Hematopoietic multipotent progenitor cell treated with erythropoietin and hydrocortisone succinate and interleukin-3 and kit ligand, for 17 days (in vitro differentiated cells): ENCODE results near the gene DIP2C.
"Not testable (repeated sequence)": the region's sequence is repeated elsewhere in the genome, so short reads cannot be mapped to it uniquely, and the experiment has no call there.

Experiments used
- DNase-seq: peaks from one replicate; pipeline ENCODE4 v3.0.0-alpha.2; 2015; ENCODE audit warnings: low spot score

The DIP2C gene, protein sequence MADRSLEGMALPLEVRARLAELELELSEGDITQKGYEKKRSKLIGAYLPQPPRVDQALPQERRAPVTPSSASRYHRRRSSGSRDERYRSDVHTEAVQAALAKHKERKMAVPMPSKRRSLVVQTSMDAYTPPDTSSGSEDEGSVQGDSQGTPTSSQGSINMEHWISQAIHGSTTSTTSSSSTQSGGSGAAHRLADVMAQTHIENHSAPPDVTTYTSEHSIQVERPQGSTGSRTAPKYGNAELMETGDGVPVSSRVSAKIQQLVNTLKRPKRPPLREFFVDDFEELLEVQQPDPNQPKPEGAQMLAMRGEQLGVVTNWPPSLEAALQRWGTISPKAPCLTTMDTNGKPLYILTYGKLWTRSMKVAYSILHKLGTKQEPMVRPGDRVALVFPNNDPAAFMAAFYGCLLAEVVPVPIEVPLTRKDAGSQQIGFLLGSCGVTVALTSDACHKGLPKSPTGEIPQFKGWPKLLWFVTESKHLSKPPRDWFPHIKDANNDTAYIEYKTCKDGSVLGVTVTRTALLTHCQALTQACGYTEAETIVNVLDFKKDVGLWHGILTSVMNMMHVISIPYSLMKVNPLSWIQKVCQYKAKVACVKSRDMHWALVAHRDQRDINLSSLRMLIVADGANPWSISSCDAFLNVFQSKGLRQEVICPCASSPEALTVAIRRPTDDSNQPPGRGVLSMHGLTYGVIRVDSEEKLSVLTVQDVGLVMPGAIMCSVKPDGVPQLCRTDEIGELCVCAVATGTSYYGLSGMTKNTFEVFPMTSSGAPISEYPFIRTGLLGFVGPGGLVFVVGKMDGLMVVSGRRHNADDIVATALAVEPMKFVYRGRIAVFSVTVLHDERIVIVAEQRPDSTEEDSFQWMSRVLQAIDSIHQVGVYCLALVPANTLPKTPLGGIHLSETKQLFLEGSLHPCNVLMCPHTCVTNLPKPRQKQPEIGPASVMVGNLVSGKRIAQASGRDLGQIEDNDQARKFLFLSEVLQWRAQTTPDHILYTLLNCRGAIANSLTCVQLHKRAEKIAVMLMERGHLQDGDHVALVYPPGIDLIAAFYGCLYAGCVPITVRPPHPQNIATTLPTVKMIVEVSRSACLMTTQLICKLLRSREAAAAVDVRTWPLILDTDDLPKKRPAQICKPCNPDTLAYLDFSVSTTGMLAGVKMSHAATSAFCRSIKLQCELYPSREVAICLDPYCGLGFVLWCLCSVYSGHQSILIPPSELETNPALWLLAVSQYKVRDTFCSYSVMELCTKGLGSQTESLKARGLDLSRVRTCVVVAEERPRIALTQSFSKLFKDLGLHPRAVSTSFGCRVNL (N-terminal part only)

DNA sequence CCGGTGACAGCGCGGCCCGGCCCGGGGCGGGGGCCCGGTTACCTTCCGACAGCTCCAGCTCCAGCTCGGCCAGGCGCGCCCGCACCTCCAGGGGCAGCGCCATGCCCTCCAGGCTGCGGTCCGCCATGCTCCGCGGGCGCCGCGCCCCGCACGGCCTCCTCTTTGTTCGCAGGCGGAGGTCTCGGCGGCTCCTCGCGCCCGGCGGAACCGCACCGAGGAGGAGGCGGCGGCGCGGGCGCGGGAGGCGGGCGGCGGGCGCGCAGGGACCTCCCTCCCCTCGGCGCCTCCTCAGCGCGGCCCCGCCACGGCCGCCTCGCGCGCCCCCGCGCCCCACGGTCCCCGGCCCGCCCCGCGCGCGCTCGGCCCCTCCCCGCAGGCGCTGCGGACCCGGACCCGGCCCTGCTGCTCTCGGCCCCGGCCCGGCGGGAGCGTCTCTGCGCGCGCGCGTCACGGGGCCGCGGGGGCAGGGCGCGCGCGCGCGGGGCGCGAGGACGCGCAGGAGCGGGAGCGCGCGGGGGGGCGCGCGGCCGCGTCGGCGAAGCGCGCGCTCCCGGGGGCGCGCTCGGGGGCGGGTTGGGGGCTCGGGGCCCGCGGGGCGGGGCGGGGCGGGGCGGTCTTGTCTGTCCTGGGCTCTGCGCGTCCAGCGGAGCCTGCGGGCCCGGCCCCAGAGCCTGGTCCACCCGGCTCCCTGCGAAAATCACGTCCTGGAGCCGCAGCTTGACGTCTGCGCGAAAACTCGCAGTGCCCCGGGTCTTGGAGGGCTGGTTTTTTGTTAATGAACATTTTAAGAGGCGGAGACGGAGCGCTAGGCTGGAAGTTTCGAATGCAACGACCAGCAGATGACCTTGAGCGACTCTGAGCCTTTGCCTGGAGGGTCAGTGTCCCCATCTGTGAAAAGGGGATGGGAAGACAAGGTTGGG is at the start of gene DIP2C:
TSS of gene DIP2C (minus strand) at position 217 of the 920 bp plus-strand sequence. CDS start at position 127, 90 bp downstream.
- DNase-seq, result no peak

DNA sequence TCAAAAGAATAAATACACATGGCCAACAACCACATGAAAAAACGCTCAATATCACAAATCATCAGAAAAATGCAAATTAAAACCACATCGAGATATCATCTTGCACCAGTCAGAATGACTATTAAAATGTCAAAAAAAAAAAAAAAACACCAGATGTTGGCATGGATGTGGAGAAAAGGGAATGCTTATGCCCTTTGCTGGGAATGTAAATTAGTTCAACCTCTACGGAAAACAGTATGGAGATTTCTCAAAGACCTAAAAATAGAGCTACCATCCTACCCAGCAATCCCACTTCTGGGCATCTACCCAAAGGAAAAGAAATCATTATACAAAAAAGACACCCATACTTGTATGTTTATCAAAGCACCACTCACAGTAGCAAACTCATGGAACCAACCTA is 45.0 kb upstream of the DIP2C start:
- DNase-seq, result no peak

DNA sequence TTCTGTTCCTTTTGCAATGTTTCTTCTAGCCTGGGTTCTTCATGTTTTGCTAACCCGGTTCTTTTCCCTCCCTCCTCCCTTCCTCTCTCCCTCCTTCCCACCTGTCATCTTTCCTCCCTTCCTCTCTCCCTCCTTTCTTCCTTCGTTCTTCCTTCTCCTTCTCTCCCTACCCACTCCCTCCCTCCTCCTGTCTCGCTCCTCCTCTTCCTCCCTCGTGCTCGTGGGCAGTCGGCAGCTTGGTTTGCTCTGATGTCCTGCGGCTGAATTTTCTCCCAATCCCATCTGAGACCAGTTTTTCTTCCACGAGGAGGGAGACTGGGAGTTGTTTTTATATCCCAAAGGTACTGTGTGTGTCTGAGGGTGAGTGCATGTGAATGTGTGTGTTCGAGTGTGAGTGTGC is 43.6 kb upstream of the DIP2C start:
- DNase-seq, result no peak

DNA sequence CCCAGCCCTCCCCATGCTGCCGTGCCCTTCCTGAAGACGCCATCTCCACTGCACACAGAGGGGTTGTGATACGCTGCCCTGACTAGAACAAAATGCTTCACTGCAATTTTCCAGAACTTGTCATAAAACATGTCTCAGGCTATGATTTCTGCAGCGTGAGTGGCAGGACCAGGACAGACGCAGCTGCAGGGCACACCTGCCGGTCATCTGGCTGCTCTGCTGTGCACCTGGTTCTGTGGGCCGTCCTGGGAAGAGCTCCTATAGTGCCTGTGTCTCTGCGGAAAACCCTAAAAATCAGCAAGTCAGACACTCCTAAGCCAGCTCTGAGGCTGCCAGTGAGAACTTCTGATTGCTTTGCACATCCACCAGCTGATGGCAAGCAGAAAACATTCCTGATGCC is 39.7 kb upstream of the DIP2C start:
- DNase-seq, result no peak

DNA sequence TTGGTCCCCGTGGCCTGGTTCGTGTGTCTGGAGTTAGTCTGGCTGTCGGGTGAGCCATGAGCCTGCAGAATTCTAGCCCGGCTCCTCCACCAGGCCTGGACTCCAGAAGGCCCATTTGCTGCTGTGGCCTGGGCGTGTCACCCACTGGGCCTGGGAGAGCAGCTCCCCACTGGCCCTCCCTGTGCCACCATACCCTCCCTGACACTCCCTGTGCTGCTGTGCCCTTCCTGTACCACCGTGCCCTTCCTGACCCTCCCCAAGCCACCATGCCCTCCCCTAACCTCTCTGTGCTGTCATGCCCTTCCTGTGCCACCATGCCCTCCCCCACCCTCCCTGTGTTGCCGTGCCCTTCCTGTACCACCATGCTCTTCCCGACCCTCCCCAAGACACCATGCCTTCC is 39.1 kb upstream of the DIP2C start:
- no peak for DNase-seq

DNA sequence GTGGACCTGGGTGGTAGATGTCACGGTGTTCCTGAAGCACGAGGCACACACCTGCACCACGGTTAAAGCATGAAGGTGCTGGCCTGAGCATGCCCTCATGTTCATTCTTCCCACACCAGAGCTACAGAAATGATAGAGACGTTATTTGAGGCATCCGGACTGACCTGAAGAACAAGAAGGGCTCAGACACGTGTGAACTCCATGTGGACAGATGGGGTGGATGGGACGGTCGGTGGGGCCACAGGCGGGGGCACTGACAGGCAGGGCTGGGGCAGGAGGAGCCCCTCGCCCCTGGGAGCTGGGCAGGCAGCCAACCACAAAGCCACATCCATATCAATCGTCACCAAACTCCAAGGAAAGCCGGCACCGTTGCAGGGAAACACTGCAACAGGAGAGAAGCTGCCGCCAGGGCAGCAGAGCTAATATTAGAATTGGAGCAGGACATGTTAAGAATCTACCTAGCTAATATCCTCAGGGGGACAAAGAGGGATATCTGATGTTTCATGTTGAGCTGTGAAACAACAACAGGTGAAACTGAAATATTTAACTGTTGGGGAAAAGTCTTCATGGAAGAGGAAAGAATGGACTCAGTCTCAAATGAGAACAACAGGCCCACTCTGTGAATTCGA is 37.8 kb upstream of the DIP2C start:
- no peak for DNase-seq

DNA sequence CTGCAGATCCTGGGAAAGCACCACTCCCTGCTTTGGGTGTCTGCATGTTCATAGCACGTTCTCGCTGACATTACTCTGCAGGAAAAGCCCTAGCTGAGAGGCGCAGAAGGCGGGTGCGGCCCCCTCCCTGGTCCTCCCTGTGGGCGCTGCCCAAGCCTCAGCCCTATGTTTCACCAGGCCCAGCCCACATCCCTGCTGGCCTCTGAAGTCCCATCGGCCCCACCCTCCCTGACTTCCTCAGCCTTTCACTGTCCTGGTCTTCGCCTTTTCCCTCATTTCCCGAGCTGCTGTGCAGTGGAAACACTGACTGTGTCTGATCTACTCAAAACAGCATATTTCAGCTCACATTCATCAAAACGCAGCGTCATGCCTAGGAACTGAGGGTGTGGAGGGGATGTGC is 36.3 kb upstream of the DIP2C start:
- DNase-seq, result no peak

DNA sequence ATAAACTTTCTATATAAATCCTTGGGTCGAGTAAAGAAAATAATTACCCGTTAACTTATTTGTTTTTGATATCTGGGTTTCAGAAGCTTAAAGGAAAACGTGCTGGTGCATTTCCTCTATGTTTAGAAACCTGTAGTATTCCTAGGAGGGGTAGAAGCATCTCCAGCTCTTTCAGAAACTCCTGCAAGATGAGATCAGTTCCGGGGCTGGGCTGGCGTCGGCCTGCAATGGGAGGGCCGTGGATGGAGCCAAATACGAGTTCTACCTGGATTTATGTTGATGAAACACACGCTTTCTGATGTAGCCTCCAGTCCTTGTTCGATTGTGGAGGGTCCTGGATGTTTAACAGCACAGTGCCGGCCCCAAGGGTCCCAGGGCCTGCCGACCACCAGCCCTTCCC is 35.8 kb upstream of the DIP2C start:
- DNase-seq, result no peak

DNA sequence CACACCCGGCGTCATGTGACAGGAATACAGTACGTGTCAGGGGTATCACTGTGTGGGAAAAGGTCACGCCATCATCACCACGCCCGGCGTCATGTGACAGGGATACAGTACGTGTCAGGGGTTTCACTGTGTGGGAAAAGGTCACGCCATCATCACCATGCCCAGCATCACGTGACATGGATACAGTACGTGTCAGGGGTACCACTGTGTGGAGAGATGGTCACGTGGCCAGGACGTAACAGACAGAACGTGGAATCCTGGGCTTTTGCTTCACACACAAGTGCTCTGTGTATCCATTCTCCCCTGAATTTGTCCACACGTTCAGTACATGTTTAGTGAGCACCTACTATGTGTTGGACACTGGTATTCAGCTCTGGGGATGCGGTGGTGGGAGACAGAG is 34.5 kb upstream of the DIP2C start:
- DNase-seq, result no peak

DNA sequence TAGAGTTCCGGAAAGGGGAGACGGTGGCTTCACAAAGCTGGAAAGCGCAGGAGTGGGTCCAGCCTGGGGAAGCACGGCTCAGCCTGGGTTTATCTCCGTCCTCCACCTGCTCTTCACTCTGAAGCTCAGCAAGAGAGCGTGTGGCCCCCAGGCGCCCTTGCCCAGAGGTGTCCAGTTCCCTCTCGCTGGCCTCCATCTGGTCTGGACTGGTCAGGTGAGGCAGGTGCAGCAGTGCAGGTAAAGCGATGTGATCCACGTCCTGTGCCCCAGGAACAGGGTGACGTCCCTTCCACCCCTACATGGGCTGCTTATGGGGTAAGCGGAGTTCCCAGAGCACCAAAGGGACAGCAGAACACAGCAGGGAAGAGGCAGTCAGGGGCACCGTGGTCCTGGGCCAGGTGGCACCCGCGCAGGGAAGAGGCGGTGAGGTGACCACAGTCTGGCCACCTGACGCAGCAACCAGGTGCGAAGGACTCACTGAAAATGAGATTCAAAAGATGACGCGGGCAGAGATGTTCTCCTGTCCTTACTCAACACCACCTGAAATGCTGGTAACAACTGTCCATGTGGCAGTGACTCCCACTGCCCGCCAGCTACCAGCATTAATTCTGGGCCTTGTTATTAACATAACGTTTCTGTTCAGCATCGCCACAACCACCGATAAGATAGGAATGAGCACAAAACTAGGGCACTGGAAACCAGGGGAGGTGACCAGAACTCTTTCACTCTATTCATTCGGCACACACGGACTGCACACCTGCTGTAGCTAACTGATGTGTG is 33.0 kb upstream of the DIP2C start:
- no peak for DNase-seq

DNA sequence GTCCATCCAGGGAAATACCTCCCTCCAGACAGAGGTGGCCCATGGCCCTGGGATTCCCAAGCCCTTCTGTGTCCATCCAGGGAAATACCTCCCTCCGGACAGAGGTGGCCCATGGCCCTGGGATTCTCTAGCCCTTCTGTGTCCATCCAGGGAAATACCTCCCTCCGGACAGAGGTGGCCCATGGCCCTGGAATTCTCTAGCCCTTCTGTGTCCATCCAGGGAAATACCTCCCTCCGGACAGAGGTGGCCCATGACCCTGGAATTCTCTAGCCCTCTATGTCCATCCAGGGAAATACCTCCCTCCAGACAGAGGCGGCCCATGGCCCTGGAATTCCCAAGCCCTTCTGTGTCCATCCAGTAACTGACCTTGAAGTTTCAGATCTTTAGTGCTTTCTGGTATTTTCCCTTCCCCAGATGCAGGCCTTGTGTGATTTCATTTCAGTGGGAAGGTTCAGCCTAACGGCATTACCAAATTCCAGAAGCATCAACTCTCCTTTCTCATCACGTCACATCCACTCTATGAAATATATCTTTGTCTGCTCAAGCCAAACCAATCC is 28.8 kb upstream of the DIP2C start:
- no peak for DNase-seq

DNA sequence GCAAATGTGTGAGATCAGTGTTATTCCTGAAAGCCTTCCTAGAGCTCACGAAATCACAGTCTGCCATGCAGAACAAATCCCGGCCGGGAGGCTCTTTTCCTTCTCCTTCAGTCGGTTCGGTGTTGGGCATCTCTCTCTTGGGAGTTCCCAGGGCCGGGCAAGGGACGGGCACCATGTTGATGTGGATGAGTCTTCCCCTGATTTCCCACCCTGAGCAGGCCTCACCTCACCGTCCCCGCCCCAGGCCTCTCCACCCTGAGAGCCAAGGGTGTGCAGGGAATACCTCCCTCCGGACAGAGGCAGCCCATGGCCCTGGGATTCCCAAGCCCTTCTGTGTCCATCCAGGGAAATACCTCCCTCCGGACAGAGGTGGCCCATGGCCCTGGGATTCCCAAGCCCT is 28.0 kb upstream of the DIP2C start:
- no peak for DNase-seq

DNA sequence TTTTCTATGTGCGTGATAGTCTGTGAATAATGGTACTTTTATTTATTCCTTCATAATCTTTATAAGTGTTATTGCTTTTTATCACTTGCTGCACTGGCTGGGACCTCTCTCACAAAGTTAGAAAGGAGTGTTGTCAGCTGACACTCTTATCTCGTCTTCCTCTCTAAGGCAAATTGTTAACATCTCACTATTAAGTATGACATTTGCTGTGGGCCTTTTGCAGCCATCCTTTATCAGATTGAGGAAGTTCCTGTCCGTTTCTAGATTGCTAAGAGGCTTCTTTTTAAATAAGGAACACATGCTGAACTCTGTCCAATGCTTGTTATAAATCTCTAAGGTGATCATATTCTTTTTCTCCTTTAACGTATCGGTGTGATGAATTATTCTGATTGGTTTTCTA is 27.4 kb upstream of the DIP2C start:
- no peak for DNase-seq

DNA sequence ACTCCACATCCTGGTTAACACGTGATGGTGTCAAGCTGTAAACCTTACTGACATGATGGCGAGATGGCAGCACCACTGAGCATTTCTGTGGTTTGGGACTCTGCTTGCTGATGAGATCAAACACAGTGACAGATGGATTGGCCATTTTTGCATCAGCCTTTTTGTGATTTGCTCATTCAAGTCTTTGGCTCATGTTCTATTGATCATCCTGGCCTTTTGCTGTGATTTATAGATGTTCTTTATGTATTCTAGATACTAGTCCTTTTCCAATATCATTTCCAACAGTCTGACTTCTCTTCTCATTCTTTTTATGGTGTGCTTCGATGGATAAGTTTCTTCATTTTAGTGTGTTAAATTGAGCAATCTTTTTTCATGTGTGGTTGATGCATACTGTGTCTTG is 24.7 kb upstream of the DIP2C start:
- DNase-seq, result no peak

DNA sequence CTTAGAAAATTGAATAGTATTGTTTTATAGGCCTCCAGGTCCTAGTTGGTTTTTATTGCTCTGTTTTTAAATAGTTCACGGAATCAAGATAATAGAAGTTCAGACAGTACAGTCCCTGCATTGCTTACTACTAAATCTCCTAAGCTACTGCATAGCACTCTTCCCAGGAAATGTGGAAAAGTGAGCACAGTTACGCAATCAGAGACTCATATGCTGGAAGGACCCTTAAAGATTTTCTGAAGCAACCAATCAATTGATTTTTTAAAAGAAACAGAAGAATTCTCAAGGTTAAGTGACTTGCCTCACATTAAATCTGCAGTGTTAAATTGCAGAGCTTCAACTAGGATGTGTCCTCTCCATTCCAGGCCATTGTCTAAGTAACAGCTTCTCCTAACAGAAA is 23.1 kb upstream of the DIP2C start:
- DNase-seq, result no peak

DNA sequence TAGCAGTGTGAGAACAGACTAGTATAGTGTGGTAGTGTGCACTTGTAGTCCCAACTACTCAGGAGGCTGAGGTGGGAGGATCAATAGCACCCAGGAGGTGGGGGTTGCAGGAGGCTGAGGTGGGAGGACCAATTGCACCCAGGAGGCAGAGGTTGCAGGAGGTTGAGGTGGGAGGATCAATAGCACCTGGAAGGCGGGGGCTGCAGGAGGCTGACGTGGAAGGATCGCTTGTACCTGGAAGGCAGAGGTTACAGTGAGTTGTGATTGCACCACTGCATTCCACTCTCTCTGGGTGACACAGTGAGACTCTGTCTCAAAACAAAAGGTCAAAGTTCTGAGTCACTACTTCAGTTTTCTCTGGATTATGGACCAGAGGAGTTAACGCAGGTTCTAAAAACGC is 22.6 kb upstream of the DIP2C start:
- no peak for DNase-seq

DNA sequence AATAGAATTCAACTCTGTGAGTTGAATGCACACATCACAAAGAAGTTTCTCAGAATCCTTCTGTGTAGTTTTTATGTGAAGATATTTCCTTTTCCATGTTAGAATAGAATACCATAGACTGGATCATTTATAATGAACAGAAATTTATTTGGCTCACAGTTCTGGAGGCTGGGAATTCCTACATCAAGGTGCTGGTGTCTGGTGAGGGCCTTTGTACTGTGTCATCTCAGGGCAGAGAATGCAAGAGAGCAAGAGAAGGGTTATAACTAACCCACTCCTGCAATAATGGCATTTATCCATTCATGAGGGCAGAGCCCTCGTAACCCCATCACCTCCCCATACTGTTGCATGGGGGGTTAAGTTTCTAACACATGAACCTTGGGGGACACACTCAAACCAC is 18.4 kb upstream of the DIP2C start:
- DNase-seq, result no peak

DNA sequence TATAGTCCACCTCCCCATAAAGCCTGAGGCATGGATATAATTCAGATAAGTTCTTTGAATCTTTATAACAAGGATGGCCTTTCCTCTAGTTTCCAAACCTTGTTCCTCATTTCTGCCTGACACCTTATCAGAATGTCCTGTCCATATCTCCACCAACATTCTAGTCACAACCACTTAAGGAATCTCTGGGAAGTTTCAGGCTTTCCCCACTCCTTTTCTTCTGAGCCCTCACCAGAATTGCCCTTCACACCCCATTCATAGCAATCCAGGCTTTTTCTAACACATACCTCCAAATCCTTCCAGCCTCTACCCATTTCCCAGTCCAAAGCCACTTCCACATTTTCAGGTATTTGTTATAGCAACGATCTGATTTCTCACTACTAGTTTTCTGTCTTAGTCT is 18.0 kb upstream of the DIP2C start:
- DNase-seq, result no peak

DNA sequence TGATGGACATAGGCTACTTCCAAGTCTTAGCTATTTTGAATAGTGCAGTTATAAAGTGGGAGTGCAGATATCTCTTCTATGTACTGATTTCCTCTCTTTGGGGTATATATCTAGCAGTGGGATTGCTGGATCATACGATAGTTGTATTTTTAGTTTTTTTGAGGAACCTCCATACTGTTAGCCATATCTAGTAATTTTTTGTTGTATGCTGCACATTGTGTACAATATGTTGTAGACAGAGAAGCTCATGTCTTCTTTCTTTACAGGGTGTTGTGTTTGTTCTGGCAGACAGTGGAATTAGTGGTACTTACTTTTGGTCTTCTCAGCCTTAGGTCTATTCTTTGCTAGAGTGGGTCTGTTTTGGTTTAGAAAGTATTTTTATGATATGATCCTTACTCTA is 13.7 kb upstream of the DIP2C start:
- DNase-seq, result no peak

DNA sequence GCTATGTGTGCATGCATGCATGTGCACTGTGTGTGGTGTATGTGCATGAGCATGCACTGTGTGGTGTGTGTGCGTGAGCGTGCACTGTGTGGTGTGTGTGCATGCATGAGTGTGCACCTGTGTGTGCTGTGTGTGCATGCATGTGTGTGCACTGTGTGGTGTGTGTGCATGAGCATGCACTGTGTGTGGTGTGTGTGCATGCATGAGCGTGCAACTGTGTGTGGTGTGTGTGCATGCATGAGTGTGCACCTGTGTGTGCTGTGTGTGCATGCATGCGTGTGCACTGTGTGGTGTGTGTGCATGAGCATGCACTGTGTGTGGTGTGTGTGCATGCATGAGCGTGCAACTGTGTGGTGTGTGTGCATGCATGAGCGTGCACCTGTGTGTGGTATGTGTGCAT is 10.7 kb upstream of the DIP2C start:
- DNase-seq, result not testable (repeated sequence)
